Neural crest cell (in vitro differentiated cells): ENCODE measurements around the gene ZNF474. TPM values are rescaled to one million over a fixed set of nuclear protein-coding genes. Genes with fewer than 3 reads are reported as not detected.

ENCODE experiments used
- DNase-seq: peaks from one replicate; pipeline ENCODE4 v3.0.0; 2021; ENCODE audit warnings: low read depth, mixed read lengths, low spot score
- H3K27ac Mint-ChIP-seq: one replicate; pipeline ENCODE4 v1.8.0; 2021; ENCODE audit warnings: mild to moderate bottlenecking, mixed read lengths; ENCODE audit not compliant: unreplicated experiment
- H3K27me3 Mint-ChIP-seq: 2 replicates; pipeline ENCODE4 v1.8.0; 2021; ENCODE audit warnings: low read depth, mild to moderate bottlenecking, mixed read lengths
- H3K36me3 Mint-ChIP-seq: 2 replicates; pipeline ENCODE4 v1.8.0; 2021; ENCODE audit warnings: low read depth, mild to moderate bottlenecking, mixed read lengths
- H3K4me1 Mint-ChIP-seq: 2 replicates; pipeline ENCODE4 v1.8.0; 2021; ENCODE audit warnings: mixed read lengths
- H3K4me3 Mint-ChIP-seq: one replicate; pipeline ENCODE4 v1.8.0; 2021; ENCODE audit warnings: mild to moderate bottlenecking, mixed read lengths
- H3K9me3 Mint-ChIP-seq: 2 replicates; pipeline ENCODE4 v1.8.0; 2021; ENCODE audit warnings: mixed read lengths
- total RNA-seq: library from RNA; stranded (reverse); gene quantifications from 2 replicates; pipeline ENCODE4 v1.2.1, GENCODE V29; 2021
- TF ChIP-seq, protein P1 (sequence below): fragments of 200-600 bp; sonication (generic); conservative IDR thresholded peaks from 2 replicates; pipeline ENCODE4 v1.5.0; 2021; ENCODE audit warnings: antibody characterized with exemption, mild to moderate bottlenecking

Gene ZNF474
- total RNA-seq, 1 donor from 2014 or later = 0.47 TPM

GRCh38 chr5:122199146-122199545 is 69.8 kb downstream of the ZNF474 start:
- no peak overlapping the region for H3K27ac Mint-ChIP-seq
- peaks cover 24% of the 10 kb centered on the region for H3K4me1 Mint-ChIP-seq

GRCh38 chr5:122200450-122200849 is 71.1 kb downstream of the ZNF474 start:
- Mint-ChIP-seq H3K9me3 (peaks cover 3% of the 10 kb centered on the region), H3K4me3 (no peak overlapping the region), H3K36me3 (no peaks in the 10 kb centered on the region), H3K4me1 (peaks cover 24% of the 10 kb centered on the region), H3K27me3 (peaks cover 6% of the 10 kb centered on the region), H3K27ac (no peak overlapping the region)
- DNase-seq = no peak
- TF ChIP-seq, protein P1, sequence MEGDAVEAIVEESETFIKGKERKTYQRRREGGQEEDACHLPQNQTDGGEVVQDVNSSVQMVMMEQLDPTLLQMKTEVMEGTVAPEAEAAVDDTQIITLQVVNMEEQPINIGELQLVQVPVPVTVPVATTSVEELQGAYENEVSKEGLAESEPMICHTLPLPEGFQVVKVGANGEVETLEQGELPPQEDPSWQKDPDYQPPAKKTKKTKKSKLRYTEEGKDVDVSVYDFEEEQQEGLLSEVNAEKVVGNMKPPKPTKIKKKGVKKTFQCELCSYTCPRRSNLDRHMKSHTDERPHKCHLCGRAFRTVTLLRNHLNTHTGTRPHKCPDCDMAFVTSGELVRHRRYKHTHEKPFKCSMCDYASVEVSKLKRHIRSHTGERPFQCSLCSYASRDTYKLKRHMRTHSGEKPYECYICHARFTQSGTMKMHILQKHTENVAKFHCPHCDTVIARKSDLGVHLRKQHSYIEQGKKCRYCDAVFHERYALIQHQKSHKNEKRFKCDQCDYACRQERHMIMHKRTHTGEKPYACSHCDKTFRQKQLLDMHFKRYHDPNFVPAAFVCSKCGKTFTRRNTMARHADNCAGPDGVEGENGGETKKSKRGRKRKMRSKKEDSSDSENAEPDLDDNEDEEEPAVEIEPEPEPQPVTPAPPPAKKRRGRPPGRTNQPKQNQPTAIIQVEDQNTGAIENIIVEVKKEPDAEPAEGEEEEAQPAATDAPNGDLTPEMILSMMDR = no peak

More at GRCh38 chr5:122199146-122199545, 69.8 kb downstream of the ZNF474 start:
- H3K9me3 Mint-ChIP-seq = no peaks in the 10 kb centered on the region
- TF ChIP-seq, protein P1 = no peak
- no peak for DNase-seq
- peaks cover 7% of the 10 kb centered on the region for H3K27me3 Mint-ChIP-seq
- H3K4me3 Mint-ChIP-seq = no peak overlapping the region
- H3K36me3 Mint-ChIP-seq = no peaks in the 10 kb centered on the region

DNA sequence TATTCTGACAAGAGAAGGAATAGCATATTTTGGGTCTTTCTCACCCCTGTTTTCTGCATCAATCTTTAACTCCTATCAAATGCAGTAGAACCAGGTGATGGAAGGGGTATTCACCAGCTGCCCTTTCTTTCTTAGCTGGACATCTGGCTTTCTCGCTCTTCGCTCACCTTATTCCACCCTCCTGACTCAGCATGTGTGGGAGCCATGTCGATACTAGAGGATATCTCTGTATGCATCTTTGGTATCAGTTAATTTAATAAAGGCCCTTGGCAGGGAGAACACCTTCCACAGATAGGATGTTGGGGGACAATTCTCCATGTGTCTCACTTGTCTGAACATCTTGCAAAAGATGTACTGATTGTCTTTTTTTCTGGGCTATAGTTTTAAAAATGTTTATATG is 71.5 kb downstream of the ZNF474 start:
- H3K36me3 Mint-ChIP-seq = no peaks in the 10 kb centered on the region
- no peak overlapping the region for H3K4me3 Mint-ChIP-seq
- no peak overlapping the region for H3K27ac Mint-ChIP-seq
- H3K4me1 Mint-ChIP-seq = peaks cover 24% of the 10 kb centered on the region
- peaks cover 6% of the 10 kb centered on the region for H3K27me3 Mint-ChIP-seq
- TF ChIP-seq, protein P1 = no peak
- H3K9me3 Mint-ChIP-seq = peaks cover 5% of the 10 kb centered on the region
- DNase-seq = no peak

DNA sequence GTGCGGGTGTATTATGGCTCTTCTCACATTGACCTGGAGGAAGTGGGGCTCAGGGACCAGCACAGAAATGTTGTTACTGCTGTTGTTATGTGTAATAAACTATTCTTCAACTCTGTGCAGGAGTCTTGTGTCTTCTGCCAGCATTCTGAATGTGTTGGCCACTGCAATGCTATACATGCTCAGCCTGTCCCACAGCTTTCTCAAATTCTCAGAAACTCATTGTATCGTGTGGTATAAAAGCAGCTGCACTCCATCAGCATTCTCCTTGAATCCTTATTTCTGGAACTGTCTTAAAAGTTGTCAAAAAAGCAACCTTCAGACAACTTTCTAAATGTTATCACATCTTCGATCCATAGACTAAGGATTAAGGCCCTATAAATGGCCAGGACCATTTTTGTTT is 72.0 kb downstream of the ZNF474 start:
- Mint-ChIP-seq H3K9me3 (peaks cover 7% of the 10 kb centered on the region), H3K27ac (no peak overlapping the region), H3K4me3 (no peak overlapping the region), H3K36me3 (no peaks in the 10 kb centered on the region), H3K4me1 (peaks cover 24% of the 10 kb centered on the region), H3K27me3 (peaks cover 7% of the 10 kb centered on the region)
- no peak for DNase-seq
- TF ChIP-seq, protein P1 = no peak

GRCh38 chr5:122202952-122203351 is 73.6 kb downstream of the ZNF474 start:
- H3K27ac Mint-ChIP-seq = no peak overlapping the region
- H3K4me3 Mint-ChIP-seq = no peak overlapping the region
- peaks cover 10% of the 10 kb centered on the region for H3K27me3 Mint-ChIP-seq
- DNase-seq = no peak
- H3K36me3 Mint-ChIP-seq = no peaks in the 10 kb centered on the region
- peaks cover 24% of the 10 kb centered on the region for H3K4me1 Mint-ChIP-seq
- TF ChIP-seq, protein P1 = no peak
- peaks cover 11% of the 10 kb centered on the region for H3K9me3 Mint-ChIP-seq

Other genes with a start within 250 kb of the ZNF474 start
- 14.6 and 15.0 TPM in 2 replicates for gene SRFBP1, start 167.6 kb upstream of the ZNF474 start, total RNA-seq
- gene LOX, start 51.3 kb upstream of the ZNF474 start, total RNA-seq = 1.2 and 1.4 TPM in 2 replicates
- gene SNCAIP, start 182.7 kb downstream of the ZNF474 start, total RNA-seq = 10.2 and 11.6 TPM in 2 replicates